Fibroblast of skin of back (primary cell): ENCODE data around the gene KIF21B.
A peak's percentile ranks its signal among the peaks of the same experiment; 100 is the strongest.

Source experiments
- DNase-seq: peaks from one replicate; pipeline ENCODE4 v3.0.0-alpha.2; 2013

The KIF21B gene

GRCh38 chr1:201042779-201043461, 19.4 kb upstream of the KIF21B start:
- DNase-seq, result peak; percentile 65

DNA sequence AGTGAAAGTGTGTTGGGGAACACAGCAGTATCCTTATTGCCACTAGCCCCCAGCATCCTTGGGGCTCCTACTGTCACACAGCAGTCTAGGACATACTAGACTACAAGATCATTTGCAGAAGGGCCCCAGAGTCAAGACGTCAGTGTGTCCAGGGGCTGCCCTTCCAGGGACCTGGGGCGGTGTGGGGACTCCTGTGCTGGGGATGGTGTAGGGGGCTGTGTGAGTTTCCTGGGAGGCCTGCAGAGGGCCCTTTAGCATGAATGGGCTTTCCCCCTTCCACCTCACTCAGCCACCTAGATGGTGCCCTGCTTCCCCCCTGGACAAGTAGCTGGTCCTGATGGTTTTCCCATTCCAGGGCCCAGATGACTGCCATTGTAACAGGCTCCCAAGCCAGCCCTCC, 17.5 kb upstream of the KIF21B start:
- no peak for DNase-seq

DNA sequence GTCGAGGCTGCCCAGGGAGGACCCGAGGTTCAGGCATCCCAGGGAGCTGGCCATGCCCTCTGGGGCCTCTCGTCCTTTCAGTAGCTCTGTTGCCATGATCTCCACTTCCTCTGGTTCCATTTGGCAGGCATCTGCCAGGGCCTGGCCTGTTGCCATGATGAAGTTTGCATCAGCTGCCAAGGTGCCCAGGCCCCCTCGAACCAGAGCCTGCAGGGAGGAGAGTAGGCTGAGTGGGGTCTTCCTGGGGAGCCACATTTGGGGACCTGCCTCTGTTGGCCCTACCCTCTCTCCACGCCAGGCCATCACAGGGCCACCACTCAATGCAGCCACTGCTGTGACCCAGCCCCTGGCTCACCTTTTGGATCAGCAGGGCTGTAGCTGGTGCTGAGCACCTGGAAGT, 16.4 kb upstream of the KIF21B start:
- no peak for DNase-seq

DNA sequence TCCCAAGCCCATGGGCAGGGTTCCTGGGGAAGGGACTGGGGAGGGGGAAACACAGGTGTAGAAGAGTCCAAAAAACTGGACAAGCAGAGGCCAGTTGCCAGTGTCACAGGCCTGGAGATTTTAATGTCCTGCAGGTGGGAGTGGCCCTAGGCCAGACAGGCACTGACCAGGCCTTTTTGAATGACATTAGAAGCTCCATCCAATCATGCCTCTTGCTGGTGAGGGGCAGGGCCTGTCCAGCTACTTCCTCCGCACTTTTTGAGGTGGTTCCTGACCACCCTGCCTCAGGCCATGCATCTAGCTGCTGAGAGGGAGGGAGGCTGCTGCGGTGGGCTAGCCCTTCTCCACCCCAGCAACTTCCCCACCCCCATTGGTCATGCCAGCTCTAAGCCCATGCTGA, 15.9 kb upstream of the KIF21B start:
- DNase-seq, result no peak

GRCh38 chr1:201038186-201038876, 14.8 kb upstream of the KIF21B start:
- no peak for DNase-seq

GRCh38 chr1:201036188-201036842, 12.8 kb upstream of the KIF21B start:
- no peak for DNase-seq

DNA sequence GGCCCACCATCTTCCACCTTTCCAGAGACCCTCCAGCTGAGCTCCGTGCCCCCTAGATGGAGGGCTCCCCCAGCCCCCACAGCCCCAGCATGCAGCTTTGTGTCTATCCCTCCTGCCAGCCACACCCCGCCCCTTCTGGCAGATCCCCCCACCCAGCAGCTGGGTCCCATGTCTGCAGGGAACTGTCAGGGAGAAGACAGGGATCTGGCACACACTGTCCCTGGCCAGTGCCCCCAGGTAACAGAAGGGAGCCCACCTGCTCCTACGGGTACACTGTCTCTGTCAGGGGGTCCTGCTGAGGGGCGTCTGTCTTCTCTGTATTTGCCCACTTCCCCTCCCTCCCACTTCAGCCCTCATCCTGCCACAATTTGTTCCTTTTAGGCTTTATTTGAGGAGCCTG, 11.2 kb upstream of the KIF21B start:
- no peak for DNase-seq

DNA sequence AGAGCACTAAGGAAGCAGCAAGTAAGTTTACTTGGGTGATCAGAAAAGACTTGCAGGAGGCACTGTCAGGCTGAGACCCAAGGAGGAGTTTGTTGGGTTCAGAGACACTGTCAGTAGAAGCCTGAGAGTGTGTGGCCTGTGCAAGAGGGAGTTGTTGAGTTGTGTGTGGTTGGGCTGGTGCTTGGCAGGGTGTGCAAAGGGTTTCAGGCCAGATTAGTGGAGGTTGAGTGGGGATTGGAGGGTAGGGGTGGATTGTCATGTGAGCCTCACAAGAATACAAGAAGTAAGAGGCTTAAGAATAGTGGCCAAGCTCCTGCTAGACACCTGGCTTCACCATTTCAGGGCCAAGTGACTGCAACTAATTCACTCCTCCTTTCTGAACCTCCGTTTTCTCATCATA, 8.9 kb upstream of the KIF21B start:
- DNase-seq, result no peak

DNA sequence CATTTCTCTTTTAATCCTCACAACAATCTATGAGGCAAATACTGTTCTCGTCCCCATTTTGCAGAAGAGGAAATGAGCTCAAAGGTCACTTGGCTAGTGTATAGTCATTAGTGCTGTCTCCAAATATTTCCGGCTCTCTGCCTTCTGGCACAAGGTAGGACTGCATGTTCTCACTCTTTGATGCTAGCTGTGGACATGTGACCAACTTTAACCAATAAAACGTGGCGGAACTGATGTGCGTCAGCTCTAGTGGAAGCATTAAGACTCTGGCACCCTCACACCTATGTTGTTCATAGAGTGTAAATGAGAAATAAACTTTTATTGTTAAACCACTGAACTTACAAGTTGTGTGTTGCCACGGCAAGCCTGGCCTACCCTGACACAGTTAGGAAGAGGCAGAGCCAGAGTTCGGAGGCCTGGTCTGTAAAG, 5.0 kb upstream of the KIF21B start:
- DNase-seq, result no peak

DNA sequence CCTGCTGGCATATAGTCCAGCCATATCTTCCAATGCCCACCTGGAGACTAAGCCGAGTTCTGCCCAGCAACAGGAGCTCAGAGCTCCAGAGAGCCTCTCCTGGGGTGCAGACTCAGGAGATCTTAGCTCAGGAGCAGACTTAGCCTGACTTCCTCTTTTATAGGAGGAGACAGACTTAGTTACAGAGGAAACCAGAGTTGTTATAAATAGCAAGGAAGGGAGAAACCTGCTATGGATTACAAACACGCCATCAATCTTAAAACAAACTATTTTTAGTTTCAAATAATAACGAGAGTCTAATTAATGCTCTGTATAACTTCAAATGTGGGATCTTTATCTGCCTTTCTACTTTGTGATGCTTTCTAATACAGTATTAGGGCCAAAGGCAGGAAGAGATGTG, 3.3 kb upstream of the KIF21B start:
- no peak for DNase-seq

DNA sequence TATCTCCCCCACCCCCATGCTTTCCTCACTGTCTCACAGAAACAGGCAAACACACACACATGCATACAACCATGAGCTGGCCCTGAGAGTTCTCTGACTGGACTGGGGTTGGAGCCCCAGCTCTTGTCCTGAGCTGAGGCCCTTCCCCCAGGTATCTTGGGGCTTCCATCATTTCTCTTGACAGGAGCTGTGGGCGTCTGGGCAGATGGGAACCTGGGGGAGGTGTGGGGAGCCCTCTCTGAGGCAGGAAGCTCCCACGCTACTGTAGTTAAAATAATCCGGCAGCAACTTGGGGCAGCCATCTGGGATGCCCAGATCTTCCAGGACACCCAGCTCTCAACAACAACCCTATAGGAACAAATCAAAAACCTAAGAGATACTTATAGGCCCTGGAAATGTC, 2.7 kb upstream of the KIF21B start:
- no peak for DNase-seq

GRCh38 chr1:201025571-201026002, 2.1 kb upstream of the KIF21B start:
- DNase-seq, result peak; percentile 91

DNA sequence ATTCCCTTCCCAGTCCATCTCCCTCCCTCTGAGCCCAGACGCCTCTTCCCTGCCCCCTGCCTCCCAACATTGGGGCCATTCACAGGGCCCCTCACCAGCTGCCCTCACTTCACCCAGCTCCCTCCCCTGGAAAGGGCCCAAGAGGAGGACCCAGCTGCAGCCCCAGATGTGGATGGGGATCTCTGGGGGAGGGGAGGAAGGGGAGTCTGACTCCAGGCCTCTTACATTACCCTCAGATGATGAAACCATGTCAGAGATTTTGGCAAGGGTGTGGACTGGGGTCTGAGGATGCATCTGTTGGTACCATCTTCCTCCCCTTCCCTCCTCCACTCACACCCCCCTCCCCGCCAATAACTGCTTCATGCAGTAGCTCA, 1.1 kb upstream of the KIF21B start:
- DNase-seq, result no peak

- DNase-seq, result no peak
These were observed 558 bp upstream of the KIF21B start for GRCh38 chr1:201023920-201024624.

DNA sequence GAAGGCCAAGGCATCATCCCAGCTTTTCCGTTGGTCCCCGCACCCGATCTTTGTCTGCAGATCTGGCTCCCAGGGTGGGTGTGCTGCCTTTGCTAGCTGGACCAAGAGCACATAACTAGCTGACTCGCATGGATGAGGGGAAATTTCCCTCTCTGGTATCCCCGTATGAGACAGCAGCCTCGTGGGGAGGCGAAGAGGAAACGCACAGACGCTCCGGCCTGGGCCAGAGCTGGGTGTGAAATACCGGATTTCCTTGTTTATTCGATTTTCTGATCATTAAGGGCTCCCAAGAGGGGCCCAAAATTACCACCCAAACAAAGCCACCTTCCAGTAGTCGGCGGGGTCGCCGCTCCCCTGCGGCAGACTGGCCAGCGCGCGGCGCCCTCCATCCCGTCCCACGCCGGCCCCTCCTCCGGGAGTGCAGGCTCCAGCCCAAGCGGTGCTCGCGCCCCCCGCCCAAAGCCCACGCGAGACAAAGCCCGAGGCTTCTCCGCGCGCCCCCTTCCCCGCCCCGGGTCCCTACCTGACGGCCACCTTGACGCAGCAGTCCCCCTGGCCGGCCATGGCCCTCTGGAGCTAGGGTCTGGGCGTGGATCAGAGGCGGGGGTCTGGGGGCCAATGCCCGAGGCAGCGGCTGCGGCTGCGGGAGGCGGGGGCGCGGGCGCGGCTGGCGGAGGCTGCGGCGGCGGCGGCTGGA, 546 bp downstream of the KIF21B start:
- no peak for DNase-seq

GRCh38 chr1:201022493-201022819, 1.1 kb downstream of the KIF21B start:
- DNase-seq, result no peak

DNA sequence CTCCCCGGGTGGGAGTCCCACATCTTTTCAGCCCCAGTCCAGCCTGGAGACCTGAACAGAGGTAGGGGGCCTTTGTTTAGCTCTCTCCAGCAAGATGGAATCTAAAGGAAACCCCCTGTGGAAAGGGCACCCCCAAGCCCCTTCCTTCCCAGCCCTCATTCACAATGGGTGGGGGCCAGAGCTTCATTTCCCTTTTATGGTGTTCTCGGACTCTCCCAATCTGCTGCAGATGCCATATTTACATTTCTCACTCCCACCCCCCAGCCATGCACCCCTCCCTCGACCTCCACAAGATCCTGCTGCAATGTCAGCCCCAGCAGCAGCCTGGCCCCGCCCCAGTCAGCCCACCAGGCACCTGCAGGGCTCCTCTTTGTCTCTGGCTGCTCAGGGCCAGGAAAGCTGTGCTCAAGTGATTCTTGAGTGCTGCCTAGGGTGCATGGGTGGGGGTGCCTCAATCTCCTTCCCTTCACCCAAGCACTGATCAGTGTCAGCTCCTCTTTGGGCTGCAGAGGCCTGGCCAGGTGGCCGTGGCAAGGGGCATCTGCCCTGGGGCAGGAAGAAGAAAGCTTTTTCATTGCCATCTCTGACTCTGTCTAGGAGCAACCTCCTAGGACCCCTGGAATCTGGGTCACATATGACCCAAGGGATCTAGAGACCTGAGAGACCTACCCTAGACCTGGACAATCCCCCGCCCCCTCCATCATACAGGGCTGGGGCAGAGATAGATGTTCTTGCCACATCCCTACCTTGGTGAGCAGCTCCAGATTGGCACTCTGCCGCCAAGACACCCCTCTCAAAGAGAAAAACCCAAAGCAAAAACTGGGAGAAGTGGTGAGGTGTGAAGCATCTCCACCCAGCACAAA, 1.7 kb downstream of the KIF21B start:
- no peak for DNase-seq

GRCh38 chr1:201020721-201021629, 2.5 kb downstream of the KIF21B start:
- DNase-seq, result no peak

- no peak for DNase-seq
These were observed 3.4 kb downstream of the KIF21B start for GRCh38 chr1:201020040-201020591.

DNA sequence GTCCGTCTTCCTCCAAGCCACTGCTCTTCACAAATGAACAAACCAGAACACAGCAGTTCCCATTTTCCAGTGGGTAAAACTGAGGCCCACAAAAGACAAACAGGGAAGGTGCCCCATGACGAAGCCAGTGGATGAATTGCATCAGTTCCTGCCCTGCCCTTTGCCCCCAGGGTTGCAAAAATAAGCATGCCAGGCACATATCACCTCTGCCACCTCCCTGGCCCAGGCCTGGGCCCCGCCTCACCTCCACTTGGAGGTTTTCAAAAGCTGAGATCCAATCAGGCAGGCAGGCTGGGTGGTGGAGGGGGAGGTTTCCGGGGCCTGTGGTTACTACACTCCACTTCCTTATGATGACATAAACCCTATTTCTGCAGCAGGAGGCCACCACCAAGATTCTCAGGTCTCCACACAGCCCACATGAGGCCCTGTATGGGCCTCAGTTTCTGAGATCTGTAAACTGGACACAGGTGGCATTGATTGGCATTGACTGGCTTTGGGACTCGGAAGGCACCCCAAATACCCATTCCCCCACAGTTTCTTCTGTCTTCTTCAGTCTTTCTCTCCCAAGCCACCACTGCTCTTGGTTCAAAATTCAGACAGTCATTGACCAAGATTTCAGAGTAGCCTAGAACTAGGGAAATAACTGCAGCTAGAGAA, 4.1 kb downstream of the KIF21B start:
- peak; percentile 67 for DNase-seq
